Heart left ventricle (tissue), 16 donors: ENCODE results near the gene GMCL1. TPM values are rescaled to one million over a fixed set of nuclear protein-coding genes. Genes with fewer than 3 reads are reported as not detected.

Source experiments
- ATAC-seq, 4 donors: fragments of 200-7000 bp; cut with Tn5 transposase; one replicate each; pipeline ENCODE4 v1.9.1; 2020 to 2022; ENCODE audit warnings: moderate library complexity in 4 of 4, mild to moderate bottlenecking in 3 of 4, moderate number of reproducible peaks in 1 of 4
- DNase-seq, 5 donors: peaks; one replicate each; pipeline ENCODE4 v3.0.0-alpha.2; 2020
- H3K27ac ChIP-seq, 12 donors: fragments of 200-600 bp; sonication (generic) in 4 of 12; one replicate each; pipeline versions ENCODE4 v1.5.0 to v1.8.0; 2016 to 2022; ENCODE audit warnings: mild to moderate bottlenecking in 2 of 12
- H3K27me3 ChIP-seq, 9 donors: fragments of 200-600 bp; sonication (generic) in 2 of 9; one replicate each; pipeline versions ENCODE4 v1.5.1 to v1.8.0; 2016 to 2022; ENCODE audit warnings: mild to moderate bottlenecking in 3 of 9
- H3K36me3 ChIP-seq, 9 donors: fragments of 200-600 bp; sonication (generic) in 2 of 9; one replicate each; pipeline versions ENCODE4 v1.5.0 to v1.8.0; 2018 to 2022; ENCODE audit warnings: mild to moderate bottlenecking in 2 of 9
- H3K4me1 ChIP-seq, 12 donors: fragments of 200-600 bp; sonication (generic) in 4 of 12; one replicate each; pipeline versions ENCODE4 v1.5.0 to v1.8.0; 2016 to 2022; ENCODE audit warnings: mild to moderate bottlenecking in 3 of 12
- H3K4me3 ChIP-seq, 12 donors: fragments of 200-600 bp; sonication (generic) in 4 of 12; one replicate each; pipeline versions ENCODE4 v1.5.0 to v1.8.0; 2017 to 2022; ENCODE audit warnings: mild to moderate bottlenecking in 9 of 12, moderate library complexity in 4 of 12
- H3K9me3 ChIP-seq, 12 donors: fragments of 200-600 bp; sonication (generic) in 4 of 12; one replicate each; pipeline versions ENCODE4 v1.5.0 to v1.8.0; 2016 to 2022; ENCODE audit warnings: mild to moderate bottlenecking in 1 of 12
- POLR2A ChIP-seq, 2 donors: fragments of 450-650 bp; IDR thresholded peaks; one replicate each; pipeline ENCODE4 v1.6.1; 2017; ENCODE audit warnings: antibody characterized with exemption in 2 of 2, mild to moderate bottlenecking in 2 of 2, moderate library complexity in 2 of 2
- WGBS, 4 donors: extraction: QIAGEN DNeasy Blood & Tissue Kit in 2 of 4; methylation state at CpG; one replicate each; pipeline versions ENCODE4 v1.1.5 to v1.1.7; 2013 to 2018; 5-methylcytosine and 5-hydroxymethylcytosine counted together
- intact Hi-C, 10 donors: fragments of 100-400 bp; cut with DNase I; formaldehyde crosslinking; loops; one replicate each; pipeline versions ENCODE4 v1.11.1 to v1.14.2; 2022
- polyA plus RNA-seq, 2 donors: library from polyadenylated mRNA; stranded (reverse); fragments of 200-250 nt; gene quantifications; one replicate each; pipeline ENCODE4 v1.2.3, GENCODE V29; 2013
- total RNA-seq, 9 donors: library from RNA; depleted of rRNA in 2 of 9; stranded (reverse); fragments of >200 nt in 2 of 9; fragmentation: NEBNext Ultra II Directional in 3 of 9; extraction: Animal tissue kit (Norgen Biotek cat#: 25700) in 3 of 9; gene quantifications; one replicate each; pipeline versions ENCODE4 v1.1.0 to v1.2.4, GENCODE V29; 2016 to 2023
- TF ChIP-seq, protein P1 (sequence below), 12 donors: fragments of 200-600 bp; sonication (generic) in 4 of 12; IDR thresholded peaks; one replicate each; pipeline versions ENCODE4 v1.5.0 to v1.8.0; 2018 to 2022; ENCODE audit warnings: antibody characterized with exemption in 12 of 12, mild to moderate bottlenecking in 5 of 12
- donor health status: ischemic (EF 13 %, LVEDD 7.1; RV severe dilation, severe dysfunction).
- donor health status: healthy with polysubstance abuse.
- donor health status: DM: no; HTN: yes; CAD: no.
- donor health status: DM: no; HTN: no; CAD: no.
- donor health status: ischemic (EF 25% LVEDD 6.9; RV normal size, moderate dysfunction).
- donor health status: ischemic (EF 25% LVEDD 5.7; RV mildly dilated, moderate dysfunction).
- donor health status: healthy.
- donor health status: DM: yes; HTN: yes; CAD: no.
- donor health status: ischemic (EF 35%, LVEDD 5.7; RV mildly dilated, moderate dysfunction).
- donor health status: nonischemic (EF 11% LVEDD 7.7; RV severe dilation, severe dysfunction).
- donor health status: DM: yes; HTN: yes; CAD: no.
- donor health status: PGD.
- donor health status: ischemic (EF 29% LVEDD 5.4; RV normal size, mild dysfunction).
- donor health status: nonischemic (EF 23%, LVEDD 6.1; RV moderate dilation, normal function).

The GMCL1 gene
- total and polyA plus RNA-seq, 11 donors: 1.8 to 7.2 (median 5.0) TPM

DNA sequence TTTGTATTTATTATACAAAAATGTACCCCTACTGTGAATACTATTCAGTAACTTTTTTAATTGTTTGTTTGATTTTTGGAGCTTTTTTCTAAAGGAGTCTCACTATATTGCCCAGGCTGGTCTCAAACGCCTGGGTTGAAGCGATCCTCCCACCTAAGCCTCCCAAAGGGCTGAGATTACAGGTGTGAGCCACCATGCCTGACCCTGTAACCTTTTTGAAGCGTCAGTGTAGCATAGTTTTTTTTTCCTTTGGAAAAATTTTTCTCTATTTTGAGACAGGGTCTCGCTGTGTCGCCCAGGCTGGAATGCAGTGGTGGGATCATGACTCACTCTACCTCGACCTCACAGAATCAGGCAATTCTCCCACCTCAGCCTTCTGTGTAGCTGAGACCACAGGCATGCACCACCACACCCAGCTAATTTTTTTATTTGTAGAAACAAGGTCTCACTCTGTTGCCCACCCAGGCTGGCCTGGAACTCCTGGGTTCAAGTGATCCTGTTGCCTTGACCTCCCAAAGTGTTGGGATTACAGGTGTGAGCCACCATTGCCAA, 2.0 kb downstream of the GMCL1 start:
- TF ChIP-seq POLR2A (IDR thresholded peaks at IDR 0.05): no peak
- TF ChIP-seq, protein P1, sequence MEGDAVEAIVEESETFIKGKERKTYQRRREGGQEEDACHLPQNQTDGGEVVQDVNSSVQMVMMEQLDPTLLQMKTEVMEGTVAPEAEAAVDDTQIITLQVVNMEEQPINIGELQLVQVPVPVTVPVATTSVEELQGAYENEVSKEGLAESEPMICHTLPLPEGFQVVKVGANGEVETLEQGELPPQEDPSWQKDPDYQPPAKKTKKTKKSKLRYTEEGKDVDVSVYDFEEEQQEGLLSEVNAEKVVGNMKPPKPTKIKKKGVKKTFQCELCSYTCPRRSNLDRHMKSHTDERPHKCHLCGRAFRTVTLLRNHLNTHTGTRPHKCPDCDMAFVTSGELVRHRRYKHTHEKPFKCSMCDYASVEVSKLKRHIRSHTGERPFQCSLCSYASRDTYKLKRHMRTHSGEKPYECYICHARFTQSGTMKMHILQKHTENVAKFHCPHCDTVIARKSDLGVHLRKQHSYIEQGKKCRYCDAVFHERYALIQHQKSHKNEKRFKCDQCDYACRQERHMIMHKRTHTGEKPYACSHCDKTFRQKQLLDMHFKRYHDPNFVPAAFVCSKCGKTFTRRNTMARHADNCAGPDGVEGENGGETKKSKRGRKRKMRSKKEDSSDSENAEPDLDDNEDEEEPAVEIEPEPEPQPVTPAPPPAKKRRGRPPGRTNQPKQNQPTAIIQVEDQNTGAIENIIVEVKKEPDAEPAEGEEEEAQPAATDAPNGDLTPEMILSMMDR (IDR thresholded peaks at IDR 0.05): no peak
- H3K4me3 ChIP-seq: peak overlapping the region in 4 of 12 donors; percentile 82 to 98 (median 88)

DNA sequence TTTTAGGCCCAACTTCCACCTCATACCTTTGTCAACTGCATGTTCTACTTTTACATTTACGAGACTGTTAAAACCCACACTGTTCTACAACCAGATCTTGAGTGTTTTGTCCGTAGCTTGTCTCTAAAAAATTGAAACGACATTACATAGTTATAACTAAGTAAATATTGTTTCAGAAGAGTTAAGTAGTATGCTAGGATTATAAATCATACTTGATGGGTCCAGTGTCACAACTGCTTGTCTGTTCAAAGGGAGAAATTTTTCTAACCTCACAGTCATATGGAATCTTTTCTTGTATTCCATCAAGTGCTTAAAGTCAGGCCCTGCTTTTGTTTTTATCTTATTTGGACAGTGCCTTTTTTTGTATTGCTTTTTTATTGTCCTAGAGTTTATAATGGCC, 4.3 kb downstream of the GMCL1 start:
- no peaks in the 10 kb centered on the region for H3K9me3 ChIP-seq
- no peak for ATAC-seq

More for the DNA sequence above, 2.0 kb downstream of the GMCL1 start:
- Histone ChIP-seq H3K36me3 (no peaks in the 10 kb centered on the region), H3K9me3 (no peaks in the 10 kb centered on the region), H3K27ac (no peak overlapping the region), H3K4me1 (peaks cover 0 to 34% (median 24%) of the 10 kb centered on the region in 12 donors), H3K27me3 (no peaks in the 10 kb centered on the region)
- no peak for DNase-seq
- no peak for ATAC-seq
- intact Hi-C loops: loop anchor here in 1 of 10 donors (10.0 kb wide), 1 partner anchor 267 kb away; no protein-coding TSS in a partner anchor
- 95 to 96% (median 95%) methylated on average over 6 of the region's 6 CpGs for WGBS, 4 donors

DNA sequence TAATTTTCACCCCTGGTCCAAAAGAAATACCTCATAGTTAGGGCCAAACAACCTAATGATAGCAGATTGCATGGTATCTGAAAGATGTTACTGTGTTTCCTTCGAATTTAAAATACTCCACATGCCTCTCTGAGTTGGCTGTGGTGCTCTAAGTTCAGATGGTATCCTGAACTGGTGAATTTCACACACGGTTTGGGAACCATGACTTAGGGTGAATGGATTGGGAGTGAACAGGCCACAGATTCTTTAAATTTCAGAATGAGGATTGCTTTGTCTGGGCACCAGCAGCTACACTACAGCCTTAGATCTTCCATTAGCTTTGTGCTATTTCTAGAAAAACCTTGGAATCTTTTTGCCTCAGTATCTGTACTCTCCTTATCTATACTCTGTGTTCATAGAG, 6.2 kb downstream of the GMCL1 start:
- Histone ChIP-seq H3K4me1 (peaks cover 0 to 28% (median 13%) of the 10 kb centered on the region in 12 donors), H3K27me3 (no peaks in the 10 kb centered on the region), H3K4me3 (no peak overlapping the region), H3K36me3 (peaks cover 0 to 26% (median 12%) of the 10 kb centered on the region in 9 donors), H3K9me3 (no peaks in the 10 kb centered on the region), H3K27ac (no peak overlapping the region)
- TF ChIP-seq, protein P1 (IDR thresholded peaks at IDR 0.05): no peak
- no peak for TF ChIP-seq POLR2A (IDR thresholded peaks at IDR 0.05)
- intact Hi-C loops: loop anchor here in 1 of 10 donors (10.0 kb wide), 1 partner anchor 271 kb away; no protein-coding TSS in a partner anchor
- no peak for ATAC-seq
- WGBS, 4 donors: 79 to 84% (median 84%) methylated on average over 2 of the region's 2 CpGs
- no peak for DNase-seq

More for the DNA sequence above, 4.3 kb downstream of the GMCL1 start:
- H3K27ac ChIP-seq: no peak overlapping the region
- peaks cover 0 to 34% (median 19%) of the 10 kb centered on the region in 12 donors for H3K4me1 ChIP-seq
- TF ChIP-seq POLR2A (IDR thresholded peaks at IDR 0.05): no peak
- TF ChIP-seq, protein P1 (IDR thresholded peaks at IDR 0.05): no peak
- no peaks in the 10 kb centered on the region for H3K27me3 ChIP-seq
- 90 to 96% (median 94%) methylated on average over 3 of the region's 3 CpGs for WGBS, 4 donors
- intact Hi-C loops: loop anchor here in 1 of 10 donors (10.0 kb wide), 1 partner anchor 269 kb away; no protein-coding TSS in a partner anchor
- H3K4me3 ChIP-seq: no peak overlapping the region
- no peak for DNase-seq
- H3K36me3 ChIP-seq: peaks cover 0 to 7% (median 0%) of the 10 kb centered on the region in 9 donors

DNA sequence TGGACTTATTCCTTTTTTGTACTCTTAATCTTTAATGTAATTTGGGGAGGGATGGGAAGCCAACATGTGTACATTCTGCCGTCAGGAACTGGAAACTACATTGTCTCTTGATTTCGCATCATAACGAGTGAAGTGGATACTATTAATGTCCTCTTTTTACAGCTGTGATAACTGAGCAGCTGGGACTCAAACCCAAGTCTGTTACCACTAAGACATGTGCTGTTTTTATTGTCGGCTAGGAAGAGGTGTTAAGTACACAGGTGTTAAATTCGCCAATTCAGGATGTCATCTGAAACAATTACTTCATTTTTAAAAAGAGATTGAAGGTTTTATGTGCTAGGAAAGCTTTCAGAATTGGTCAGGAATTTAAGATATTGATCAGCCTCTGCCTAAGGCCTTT, 6.9 kb downstream of the GMCL1 start:
- no peak overlapping the region for H3K27ac ChIP-seq
- WGBS, 4 donors: 48 to 57% (median 54%) methylated on average over 5 of the region's 5 CpGs
- no peaks in the 10 kb centered on the region for H3K9me3 ChIP-seq
- H3K27me3 ChIP-seq: no peaks in the 10 kb centered on the region
- no peak overlapping the region for H3K4me3 ChIP-seq
- H3K36me3 ChIP-seq: peaks cover 0 to 33% (median 19%) of the 10 kb centered on the region in 9 donors
- H3K4me1 ChIP-seq: peaks cover 0 to 21% (median 6%) of the 10 kb centered on the region in 12 donors
- TF ChIP-seq, protein P1 (IDR thresholded peaks at IDR 0.05): no peak
- no peak for TF ChIP-seq POLR2A (IDR thresholded peaks at IDR 0.05)
- ATAC-seq: no peak
- intact Hi-C loops: loop anchor here in 1 of 10 donors (10.0 kb wide), 1 partner anchor 272 kb away; no protein-coding TSS in a partner anchor
- DNase-seq: no peak
